ENCODE measurements around the gene YAF2. TPM values are rescaled to one million over a fixed set of nuclear protein-coding genes. Genes with fewer than 3 reads are reported as not detected.

The YAF2 gene
- total RNA-seq, 1 experiment from 2014 or later, result 15.0 TPM

GRCh38 chr12:42144408-42145196, 93.4 kb downstream of the YAF2 start, which contains the start of gene GXYLT1 (continued):
- peak; percentile 43 for TF ChIP-seq ZBTB33 (IDR thresholded peaks at IDR 0.05; ENCODE audit: extremely low read depth, insufficient replicate concordance, low read length)

- no TSS peak for BruUV-seq (replicated peaks)
- peaks cover 50% of the 10 kb centered on the region for H3K79me2 ChIP-seq (ENCODE audit: insufficient read depth, low read length)
- peak overlapping the region; percentile 67 to 80 for H3K4me3 ChIP-seq (replicated peaks in 1 of 2; ENCODE audit: low read depth in 1 of 2, low read length in 2 of 2)
- no peak overlapping the region for H2AFZ ChIP-seq (ENCODE audit: low read depth, low read length, poor library complexity, severe bottlenecking)
- no peaks in the 10 kb centered on the region for H3K36me3 ChIP-seq (ENCODE audit: control insufficient read depth in 1 of 2, insufficient read depth in 2 of 2, low read length in 2 of 2)
- H3K27me3 ChIP-seq (ENCODE audit: insufficient read depth, low read length), result no peaks in the 10 kb centered on the region
- peak overlapping the region; percentile 83 for H3K4me2 ChIP-seq (ENCODE audit: low read length)
- no peak for ATAC-seq
- H3K9me3 ChIP-seq (ENCODE audit: control insufficient read depth in 1 of 2, insufficient read depth in 1 of 2, low read depth in 1 of 2, low read length in 2 of 2), result no peaks in the 10 kb centered on the region
- H3K4me1 ChIP-seq (ENCODE audit: control insufficient read depth in 1 of 2, insufficient read depth in 2 of 2, low read length in 2 of 2), result peaks cover 7 to 27% of the 10 kb centered on the region in 2 experiments; a peak in 3 of 4 replicates
- intact Hi-C loops (cut with micrococcal nuclease), result loop anchor here (2.0 kb wide), 1 partner anchor 93 kb away; no protein-coding TSS in a partner anchor
- H4K20me1 ChIP-seq (ENCODE audit: insufficient read depth), result peaks cover 14% of the 10 kb centered on the region; the same call in 1 of the 2 replicates
- POLR2A ChIA-PET, result no interaction called here
- DNase-seq (ENCODE audit: low read depth, low spot score), result no peak
- RAD21 ChIA-PET (ENCODE audit: low non-redundant PET in 1 of 2, low total read pairs in 2 of 2, uncharacterized antibody in 2 of 2, unreplicated experiment in 2 of 2), result no interaction called here
- peak overlapping the region; percentile 88 for H3K27ac ChIP-seq (ENCODE audit: low read depth, low read length)
- CTCF ChIA-PET, result no interaction called here
- H3K9ac ChIP-seq (ENCODE audit: low read length), result peak overlapping the region; percentile 70
- no peaks in the 10 kb centered on the region for H3K9me2 ChIP-seq (ENCODE audit: insufficient read depth)
- TF ChIP-seq RAD21 (IDR thresholded peaks at IDR 0.05; ENCODE audit: low read depth), result no peak
- TF ChIP-seq EGR1 (IDR thresholded peaks at IDR 0.05; ENCODE audit: low read depth), result no peak
- TF ChIP-seq TCF7L2 (IDR thresholded peaks at IDR 0.05; ENCODE audit: borderline replicate concordance, extremely low read depth, insufficient read depth, insufficient read length), result no peak
- TF ChIP-seq MAX (IDR thresholded peaks at IDR 0.05), result no peak
- TF ChIP-seq REST (IDR thresholded peaks at IDR 0.05; ENCODE audit: low read depth), result no peak
- no peak for TF ChIP-seq CEBPB (IDR thresholded peaks at IDR 0.05; ENCODE audit: low read depth)
- TF ChIP-seq ZFX (IDR thresholded peaks at IDR 0.05), result no peak
- TF ChIP-seq SRF (IDR thresholded peaks at IDR 0.05; ENCODE audit: low read depth), result no peak
- TF ChIP-seq CBX3 (IDR thresholded peaks at IDR 0.05; ENCODE audit: low read depth), result no peak
- no peak for TF ChIP-seq POLR2AphosphoS5 (IDR thresholded peaks at IDR 0.05; ENCODE audit: low read depth, low read length)
- TF ChIP-seq ZBTB33 (IDR thresholded peaks at IDR 0.05; ENCODE audit: extremely low read depth, insufficient replicate concordance, low read length), result no peak
- no peak for TF ChIP-seq EZH2 (IDR thresholded peaks at IDR 0.05)
- TF ChIP-seq CTCF (IDR thresholded peaks at IDR 0.05 in 2 of 3, conservative IDR thresholded peaks at IDR 0.05 in 1 of 3; ENCODE audit: borderline replicate concordance in 1 of 3, insufficient read depth in 1 of 3, low read depth in 2 of 3, low read length in 2 of 3), result no peak
- TF ChIP-seq ELF1 (IDR thresholded peaks at IDR 0.05; ENCODE audit: borderline replicate concordance, low read depth), result no peak
Measured at GRCh38 chr12:42144158-42144407, 94.0 kb downstream of the YAF2 start.
